WI38 (cell line): Measurements from ENCODE around the gene OR13D1.
"Not testable (repeated sequence)": the region's sequence is repeated elsewhere in the genome, so short reads cannot be mapped to it uniquely, and the experiment has no call there.

Experiments
- H3K4me3 ChIP-seq: 2 replicates; pipeline ENCODE4 v1.5.1; 2011; ENCODE audit warnings: low read depth, mild to moderate bottlenecking, control low read depth, low read length
- TF ChIP-seq, protein P1 (sequence below): IDR thresholded peaks from 2 replicates; pipeline ENCODE4 v1.5.1; 2012; ENCODE audit warnings: low read depth, mild to moderate bottlenecking, control low read depth, low read length

Gene OR13D1, protein sequence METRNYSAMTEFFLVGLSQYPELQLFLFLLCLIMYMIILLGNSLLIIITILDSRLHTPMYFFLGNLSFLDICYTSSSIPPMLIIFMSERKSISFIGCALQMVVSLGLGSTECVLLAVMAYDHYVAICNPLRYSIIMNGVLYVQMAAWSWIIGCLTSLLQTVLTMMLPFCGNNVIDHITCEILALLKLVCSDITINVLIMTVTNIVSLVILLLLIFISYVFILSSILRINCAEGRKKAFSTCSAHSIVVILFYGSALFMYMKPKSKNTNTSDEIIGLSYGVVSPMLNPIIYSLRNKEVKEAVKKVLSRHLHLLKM

DNA sequence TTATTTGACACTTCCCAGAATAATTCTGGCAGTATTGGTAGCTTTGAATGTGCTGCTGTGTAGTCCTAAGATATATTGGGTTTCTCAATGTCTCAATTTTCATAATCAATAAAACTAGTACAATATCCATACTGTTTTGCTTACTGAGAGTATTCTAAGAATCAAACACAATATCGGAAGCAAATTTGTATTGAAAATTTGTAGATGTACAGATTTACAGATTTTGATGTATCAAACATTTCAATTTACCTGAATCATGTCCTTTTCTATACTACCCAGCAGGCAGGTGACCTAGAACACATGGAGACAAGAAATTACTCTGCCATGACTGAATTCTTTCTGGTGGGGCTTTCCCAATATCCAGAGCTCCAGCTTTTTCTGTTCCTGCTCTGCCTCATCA, at the start of gene OR13D1:
TSS of gene OR13D1 (plus strand) at position 301 of the 400 bp plus-strand sequence. CDS start at position 301, 0 bp downstream.
- no peak within 1 kb of the TSS for H3K4me3 ChIP-seq
- TF ChIP-seq, protein P1, sequence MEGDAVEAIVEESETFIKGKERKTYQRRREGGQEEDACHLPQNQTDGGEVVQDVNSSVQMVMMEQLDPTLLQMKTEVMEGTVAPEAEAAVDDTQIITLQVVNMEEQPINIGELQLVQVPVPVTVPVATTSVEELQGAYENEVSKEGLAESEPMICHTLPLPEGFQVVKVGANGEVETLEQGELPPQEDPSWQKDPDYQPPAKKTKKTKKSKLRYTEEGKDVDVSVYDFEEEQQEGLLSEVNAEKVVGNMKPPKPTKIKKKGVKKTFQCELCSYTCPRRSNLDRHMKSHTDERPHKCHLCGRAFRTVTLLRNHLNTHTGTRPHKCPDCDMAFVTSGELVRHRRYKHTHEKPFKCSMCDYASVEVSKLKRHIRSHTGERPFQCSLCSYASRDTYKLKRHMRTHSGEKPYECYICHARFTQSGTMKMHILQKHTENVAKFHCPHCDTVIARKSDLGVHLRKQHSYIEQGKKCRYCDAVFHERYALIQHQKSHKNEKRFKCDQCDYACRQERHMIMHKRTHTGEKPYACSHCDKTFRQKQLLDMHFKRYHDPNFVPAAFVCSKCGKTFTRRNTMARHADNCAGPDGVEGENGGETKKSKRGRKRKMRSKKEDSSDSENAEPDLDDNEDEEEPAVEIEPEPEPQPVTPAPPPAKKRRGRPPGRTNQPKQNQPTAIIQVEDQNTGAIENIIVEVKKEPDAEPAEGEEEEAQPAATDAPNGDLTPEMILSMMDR: no peak

DNA sequence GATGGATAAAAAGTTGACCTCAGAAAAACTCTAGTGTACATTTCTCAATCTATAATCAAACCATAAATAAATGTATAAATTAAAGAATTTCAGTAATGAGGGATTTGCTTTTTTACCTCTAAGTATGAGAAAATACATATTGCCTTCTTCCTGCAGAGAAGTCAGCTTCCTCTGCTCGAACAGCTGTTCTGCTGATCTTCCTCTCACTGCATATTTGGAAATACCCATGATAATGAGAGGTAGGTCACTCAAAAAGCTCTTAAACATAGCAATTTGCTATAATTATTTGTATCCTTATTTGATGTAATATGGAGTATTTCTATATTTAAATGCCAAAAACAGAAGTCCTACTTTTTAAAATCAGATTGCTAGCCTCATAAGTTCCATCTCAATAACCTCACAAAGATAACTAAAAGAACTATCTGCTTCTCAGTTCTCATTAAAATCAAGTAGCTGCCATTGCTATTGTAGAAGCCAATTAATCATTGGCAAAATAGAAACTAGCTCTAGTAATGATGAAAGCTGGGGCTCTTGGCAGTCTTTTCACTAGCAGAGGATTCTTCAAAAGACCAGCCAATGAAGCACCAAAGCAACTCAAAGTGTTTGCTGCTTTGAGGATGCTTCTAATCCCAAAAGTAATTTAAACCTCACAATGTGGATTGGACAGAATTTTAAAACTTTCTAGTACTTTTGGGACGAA, 35.7 kb upstream of the OR13D1 start:
- H3K4me3 ChIP-seq: no peak overlapping the region
- TF ChIP-seq, protein P1: no peak

DNA sequence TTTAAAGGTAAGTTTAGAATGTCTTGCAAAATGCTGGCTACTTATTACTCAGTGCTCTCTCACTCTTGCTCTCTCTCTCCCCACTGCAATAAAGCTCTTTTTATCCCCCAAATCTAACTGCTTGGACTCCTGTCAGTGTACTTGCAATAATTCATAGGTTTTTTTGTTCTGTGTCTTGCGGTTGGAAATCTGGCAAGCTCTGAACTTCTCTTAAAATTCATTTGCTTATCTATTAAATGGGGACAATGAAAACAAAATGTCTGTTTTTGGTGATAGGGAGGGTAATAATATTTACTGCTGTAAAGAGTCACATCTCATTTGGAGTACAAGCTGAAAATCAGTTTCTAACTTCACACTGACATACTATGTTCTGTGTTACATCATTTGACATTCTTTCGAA, 18.7 kb upstream of the OR13D1 start:
- TF ChIP-seq, protein P1: no peak

DNA sequence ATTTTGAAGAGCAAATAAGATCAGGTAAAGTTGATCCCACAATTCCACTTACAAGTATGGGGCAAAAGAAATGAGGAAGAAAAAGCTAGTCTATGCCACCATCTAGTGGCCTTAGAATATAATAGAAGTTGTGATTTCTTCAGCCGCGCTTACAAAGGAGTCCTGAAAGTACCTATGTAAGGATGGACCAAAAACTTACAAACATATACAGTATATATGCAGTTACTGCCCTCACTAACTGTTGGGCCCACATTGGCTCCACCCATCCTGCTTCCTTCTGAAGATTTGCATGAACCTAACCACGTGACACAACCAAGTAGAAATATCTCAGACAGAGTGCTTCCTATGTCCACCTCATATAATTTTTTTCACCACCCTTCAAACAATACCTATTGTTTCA, 11.7 kb upstream of the OR13D1 start:
- no peak overlapping the region for H3K4me3 ChIP-seq
- TF ChIP-seq, protein P1: no peak

More for the DNA sequence above, 18.7 kb upstream of the OR13D1 start:
- no peak overlapping the region for H3K4me3 ChIP-seq

DNA sequence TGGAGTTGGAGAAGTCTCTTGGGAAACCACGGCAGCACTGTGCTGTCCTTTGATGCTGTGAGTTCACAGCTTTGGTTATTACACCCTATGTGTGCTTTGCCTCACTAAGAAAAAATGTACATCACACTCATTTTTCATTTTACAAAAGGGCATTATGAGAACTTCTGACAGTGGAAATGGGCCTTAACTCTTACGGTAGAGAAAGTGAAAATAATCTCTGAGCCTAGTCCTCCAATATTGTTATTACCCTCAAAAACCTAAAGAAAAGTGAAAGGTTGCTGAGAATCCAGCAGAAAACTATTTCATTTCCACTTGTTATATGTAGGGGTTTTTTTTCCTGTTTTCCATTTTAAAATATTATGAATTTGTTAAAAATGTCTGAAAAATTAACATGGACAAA, 8.2 kb upstream of the OR13D1 start:
- TF ChIP-seq, protein P1: no peak

DNA sequence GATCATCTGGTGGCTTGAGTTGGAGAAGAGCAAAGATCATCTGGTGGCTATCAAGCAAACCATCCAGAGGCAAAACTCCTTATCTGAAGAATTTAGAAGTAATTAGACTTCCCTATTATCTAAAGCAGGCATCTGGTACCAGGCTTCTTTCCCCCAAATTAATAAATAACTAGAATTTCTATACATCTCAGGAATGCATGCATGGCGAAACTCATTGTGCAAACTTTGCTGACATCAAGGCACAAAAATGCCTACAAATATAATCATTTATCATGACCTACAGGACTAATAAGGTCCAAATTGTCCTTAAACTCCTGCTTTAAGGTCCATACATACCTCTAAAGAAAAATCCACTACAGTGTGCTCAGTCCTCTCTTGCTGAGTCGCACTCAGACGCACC, 6.0 kb downstream of the OR13D1 start:
- H3K4me3 ChIP-seq: no peak overlapping the region
- TF ChIP-seq, protein P1: no peak

More for the DNA sequence above, 8.2 kb upstream of the OR13D1 start:
- no peak overlapping the region for H3K4me3 ChIP-seq

DNA sequence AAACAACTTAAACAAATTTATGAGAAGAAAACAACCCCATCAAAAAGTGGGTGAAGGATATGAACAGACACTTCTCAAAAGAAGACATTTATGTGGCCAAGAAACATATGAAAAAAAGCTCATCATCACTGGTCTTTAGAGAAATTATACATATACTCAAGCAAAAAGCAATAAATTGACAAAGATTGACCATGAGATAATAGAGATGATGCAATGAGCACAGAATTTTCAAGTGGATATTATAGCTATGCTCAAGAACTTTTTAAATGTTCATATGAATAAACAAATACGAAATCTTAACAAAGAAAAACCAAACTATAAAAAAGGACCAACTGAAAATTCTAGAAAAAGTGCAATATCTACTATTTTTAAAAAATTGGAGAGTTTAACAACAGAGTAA, 14.4 kb downstream of the OR13D1 start:
- not testable (repeated sequence) for H3K4me3 ChIP-seq
